ENCODE results near the gene MAGEB16.

Gene MAGEB16

GRCh38 chrX:35798042-35798441, at the start of gene MAGEB16:
MAGEB16 (plus strand) TSS chrX:35798342; CDS start chrX:35802197, 3,855 bp downstream.
- no peak within 1 kb of the TSS for H3K4me3 ChIP-seq (ENCODE audit: low read depth, low read length)
- no peak for DNase-seq (ENCODE audit: low read depth)
- TF ChIP-seq, protein P1, sequence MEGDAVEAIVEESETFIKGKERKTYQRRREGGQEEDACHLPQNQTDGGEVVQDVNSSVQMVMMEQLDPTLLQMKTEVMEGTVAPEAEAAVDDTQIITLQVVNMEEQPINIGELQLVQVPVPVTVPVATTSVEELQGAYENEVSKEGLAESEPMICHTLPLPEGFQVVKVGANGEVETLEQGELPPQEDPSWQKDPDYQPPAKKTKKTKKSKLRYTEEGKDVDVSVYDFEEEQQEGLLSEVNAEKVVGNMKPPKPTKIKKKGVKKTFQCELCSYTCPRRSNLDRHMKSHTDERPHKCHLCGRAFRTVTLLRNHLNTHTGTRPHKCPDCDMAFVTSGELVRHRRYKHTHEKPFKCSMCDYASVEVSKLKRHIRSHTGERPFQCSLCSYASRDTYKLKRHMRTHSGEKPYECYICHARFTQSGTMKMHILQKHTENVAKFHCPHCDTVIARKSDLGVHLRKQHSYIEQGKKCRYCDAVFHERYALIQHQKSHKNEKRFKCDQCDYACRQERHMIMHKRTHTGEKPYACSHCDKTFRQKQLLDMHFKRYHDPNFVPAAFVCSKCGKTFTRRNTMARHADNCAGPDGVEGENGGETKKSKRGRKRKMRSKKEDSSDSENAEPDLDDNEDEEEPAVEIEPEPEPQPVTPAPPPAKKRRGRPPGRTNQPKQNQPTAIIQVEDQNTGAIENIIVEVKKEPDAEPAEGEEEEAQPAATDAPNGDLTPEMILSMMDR (IDR thresholded peaks at IDR 0.05; ENCODE audit: insufficient read depth, low read depth, low read length, missing control alignments): no peak

- TF ChIP-seq, protein P1 (IDR thresholded peaks at IDR 0.05; ENCODE audit: insufficient read depth, low read depth, low read length, missing control alignments): no peak
- DNase-seq (ENCODE audit: low read depth): no peak
- no peak overlapping the region for H3K4me3 ChIP-seq (ENCODE audit: low read depth, low read length)
These were observed 24.1 kb upstream of the MAGEB16 start for GRCh38 chrX:35773958-35774564.

GRCh38 chrX:35785075-35785474, 13.1 kb upstream of the MAGEB16 start:
- TF ChIP-seq, protein P1 (IDR thresholded peaks at IDR 0.05; ENCODE audit: insufficient read depth, low read depth, low read length, missing control alignments): no peak
- no peak for DNase-seq (ENCODE audit: low read depth)
- no peak overlapping the region for H3K4me3 ChIP-seq (ENCODE audit: low read depth, low read length)

GRCh38 chrX:35786271-35786670, 11.9 kb upstream of the MAGEB16 start:
- TF ChIP-seq, protein P1 (IDR thresholded peaks at IDR 0.05; ENCODE audit: insufficient read depth, low read depth, low read length, missing control alignments): no peak

DNA sequence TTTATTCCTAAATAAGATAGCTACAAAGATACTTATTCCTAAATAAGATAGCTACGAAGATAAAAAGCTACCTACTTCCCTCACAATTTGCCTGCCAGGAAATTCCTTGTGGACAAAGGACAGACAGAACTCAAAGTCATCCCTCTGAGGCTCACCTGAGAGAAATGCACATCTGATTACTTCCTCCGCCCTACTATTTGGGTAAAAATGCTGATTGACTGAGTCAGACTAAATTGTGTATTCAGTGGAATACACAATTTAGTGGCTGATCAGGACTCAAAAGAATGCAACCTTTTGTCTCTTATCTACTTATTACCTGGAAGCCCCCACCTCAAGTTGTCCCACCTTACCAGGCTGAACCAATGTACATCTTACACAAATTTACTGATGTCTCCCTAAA, 10.3 kb upstream of the MAGEB16 start:
- no peak overlapping the region for H3K4me3 ChIP-seq (ENCODE audit: low read depth, low read length)
- DNase-seq (ENCODE audit: low read depth): no peak
- TF ChIP-seq, protein P1 (IDR thresholded peaks at IDR 0.05; ENCODE audit: insufficient read depth, low read depth, low read length, missing control alignments): no peak

More at GRCh38 chrX:35786271-35786670, 11.9 kb upstream of the MAGEB16 start:
- H3K4me3 ChIP-seq (ENCODE audit: low read depth, low read length): no peak overlapping the region
- DNase-seq (ENCODE audit: low read depth): no peak

DNA sequence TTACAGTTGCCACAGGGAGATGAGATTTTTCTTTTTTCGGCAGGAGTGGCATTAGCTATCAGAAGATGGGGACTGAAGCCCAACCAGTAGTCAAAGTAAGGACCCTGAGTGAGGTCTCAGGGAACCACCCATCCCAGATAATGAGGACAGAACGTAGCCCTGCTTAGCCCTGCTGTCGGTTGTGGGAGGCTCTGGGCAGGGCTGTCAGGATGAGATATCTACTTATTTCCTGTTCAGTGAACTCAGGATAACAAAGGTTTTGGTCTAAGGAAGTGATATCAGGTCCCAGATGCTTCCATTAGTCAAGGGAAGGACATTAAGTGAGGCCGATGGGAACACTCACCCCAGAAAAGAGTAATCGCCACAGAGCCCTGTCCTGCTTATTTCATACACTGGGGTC, 2.3 kb downstream of the MAGEB16 start:
- no peak for DNase-seq (ENCODE audit: low read depth)
- TF ChIP-seq, protein P1 (IDR thresholded peaks at IDR 0.05; ENCODE audit: insufficient read depth, low read depth, low read length, missing control alignments): no peak
- no peak overlapping the region for H3K4me3 ChIP-seq (ENCODE audit: low read depth, low read length)

GRCh38 chrX:35809781-35810180, 11.6 kb downstream of the MAGEB16 start:
- H3K4me3 ChIP-seq (ENCODE audit: low read depth, low read length): no peak overlapping the region
- DNase-seq (ENCODE audit: low read depth): no peak
- TF ChIP-seq, protein P1 (IDR thresholded peaks at IDR 0.05; ENCODE audit: insufficient read depth, low read depth, low read length, missing control alignments): no peak
